NT2/D1 (cell line): ENCODE results near the gene DGAT2.

Experiments used
- YY1 ChIP-seq: IDR thresholded peaks from 2 replicates; pipeline ENCODE4 v1.6.1; 2011; ENCODE audit not compliant: insufficient read length, insufficient read depth
- ZNF274 ChIP-seq: IDR thresholded peaks from 2 replicates; pipeline ENCODE4 v1.6.1; 2011; ENCODE audit warnings: mild to moderate bottlenecking, low read depth, low read length

GRCh38 chr11:75786101-75786736 lies 17.6 kb downstream of the DGAT2 start:
- TF ChIP-seq ZNF274 (no peak), YY1 (no peak)
